ENCODE measurements around the gene CASP7. TPM values are rescaled to one million over a fixed set of nuclear protein-coding genes. Genes with fewer than 3 reads are reported as not detected.

Gene CASP7
- total RNA-seq, 1 experiment from 2014 or later: 7.4 TPM

DNA sequence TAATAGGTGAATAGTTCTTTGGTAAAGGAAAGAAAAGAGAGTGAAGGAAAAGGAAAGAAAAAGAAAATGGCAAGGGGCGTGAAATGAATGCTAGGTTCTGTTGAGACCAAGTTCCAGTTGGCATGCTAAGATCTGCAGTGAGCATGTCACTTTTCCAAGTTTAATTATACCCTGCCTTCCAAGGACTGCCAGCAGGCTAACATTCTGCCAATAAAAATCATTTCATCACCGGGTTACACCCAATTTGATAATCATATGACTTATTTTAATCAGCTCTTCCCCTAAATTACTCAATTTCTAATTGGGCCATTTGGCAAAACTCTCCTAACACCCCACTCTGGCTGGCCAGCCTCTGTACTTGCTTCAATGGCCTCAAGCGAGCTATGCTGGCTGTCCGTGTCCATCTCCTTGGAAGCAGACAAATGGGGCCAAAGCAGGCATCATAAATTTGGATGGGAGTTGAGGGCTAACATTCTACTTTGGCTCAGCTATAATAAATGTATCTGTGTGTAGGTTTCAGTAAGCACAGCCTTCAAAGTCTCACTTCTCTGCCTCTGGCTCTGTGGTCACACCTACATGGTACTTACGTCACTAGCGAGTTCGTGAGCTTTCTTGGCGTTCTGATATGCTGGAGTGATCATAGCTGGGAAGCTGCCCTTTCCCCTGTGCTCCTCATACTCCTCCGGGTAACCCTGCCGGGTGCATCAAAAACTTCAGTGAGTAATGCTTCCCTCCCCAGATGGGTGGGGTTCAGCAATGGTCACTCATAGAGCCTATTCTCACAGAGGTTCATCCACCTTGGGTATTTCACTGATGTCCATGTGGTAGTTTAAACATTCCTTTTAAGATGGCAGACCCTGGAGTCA, 33.1 kb upstream of the CASP7 start:
- Mint-ChIP-seq H3K4me1 (ENCODE audit: insufficient read depth, unreplicated experiment) (no peaks in the 10 kb centered on the region), H3K4me3 (ENCODE audit: unreplicated experiment) (no peak overlapping the region), H3K27me3 (ENCODE audit: insufficient read depth, unreplicated experiment) (peaks cover 83% of the 10 kb centered on the region), H3K36me3 (ENCODE audit: insufficient read depth, unreplicated experiment) (no peaks in the 10 kb centered on the region), H3K9me3 (ENCODE audit: unreplicated experiment) (no peaks in the 10 kb centered on the region), H3K27ac (ENCODE audit: low read depth, unreplicated experiment) (no peak overlapping the region)
- DNase-seq (ENCODE audit: unreplicated experiment): no peak
- BruUV-seq (replicated peaks): no TSS peak
- ChIA-PET CTCF (interaction anchor here (1.0 kb wide), 1 partner anchor 31 kb away, joined by 3 read pairs; no protein-coding TSS in a partner anchor), POLR2A (no interaction called here)
- no peak for TF ChIP-seq CTCF (IDR thresholded peaks at IDR 0.05; ENCODE audit: unreplicated experiment)
- intact Hi-C loops (cut with micrococcal nuclease): no loop called here

GRCh38 chr10:113647812-113648211, 31.9 kb upstream of the CASP7 start:
- H3K36me3 Mint-ChIP-seq (ENCODE audit: insufficient read depth, unreplicated experiment): no peaks in the 10 kb centered on the region
- no peaks in the 10 kb centered on the region for H3K9me3 Mint-ChIP-seq (ENCODE audit: unreplicated experiment)
- DNase-seq (ENCODE audit: unreplicated experiment): no peak
- H3K27ac Mint-ChIP-seq (ENCODE audit: low read depth, unreplicated experiment): no peak overlapping the region
- POLR2A ChIA-PET: no interaction called here
- TF ChIP-seq CTCF (IDR thresholded peaks at IDR 0.05; ENCODE audit: unreplicated experiment): no peak
- no TSS peak for BruUV-seq (replicated peaks)
- CTCF ChIA-PET: no interaction called here
- H3K4me1 Mint-ChIP-seq (ENCODE audit: insufficient read depth, unreplicated experiment): no peaks in the 10 kb centered on the region
- H3K27me3 Mint-ChIP-seq (ENCODE audit: insufficient read depth, unreplicated experiment): peaks cover 74% of the 10 kb centered on the region
- intact Hi-C loops (cut with micrococcal nuclease): no loop called here
- no peak overlapping the region for H3K4me3 Mint-ChIP-seq (ENCODE audit: unreplicated experiment)

GRCh38 chr10:113648478-113648877, 31.2 kb upstream of the CASP7 start:
- no peak for TF ChIP-seq CTCF (IDR thresholded peaks at IDR 0.05; ENCODE audit: unreplicated experiment)
- no peak for DNase-seq (ENCODE audit: unreplicated experiment)
- ChIA-PET POLR2A (interaction anchor here (0.7 kb wide), 1 partner anchor 11 kb away, joined by 3 read pairs; no protein-coding TSS in a partner anchor), CTCF (no interaction called here)
- H3K27ac Mint-ChIP-seq (ENCODE audit: low read depth, unreplicated experiment): no peak overlapping the region
- intact Hi-C loops (cut with micrococcal nuclease): no loop called here
- no peak overlapping the region for H3K4me3 Mint-ChIP-seq (ENCODE audit: unreplicated experiment)
- BruUV-seq (replicated peaks): no TSS peak
- H3K27me3 Mint-ChIP-seq (ENCODE audit: insufficient read depth, unreplicated experiment): peaks cover 70% of the 10 kb centered on the region
- no peaks in the 10 kb centered on the region for H3K4me1 Mint-ChIP-seq (ENCODE audit: insufficient read depth, unreplicated experiment)
- H3K36me3 Mint-ChIP-seq (ENCODE audit: insufficient read depth, unreplicated experiment): no peaks in the 10 kb centered on the region
- no peaks in the 10 kb centered on the region for H3K9me3 Mint-ChIP-seq (ENCODE audit: unreplicated experiment)

DNA sequence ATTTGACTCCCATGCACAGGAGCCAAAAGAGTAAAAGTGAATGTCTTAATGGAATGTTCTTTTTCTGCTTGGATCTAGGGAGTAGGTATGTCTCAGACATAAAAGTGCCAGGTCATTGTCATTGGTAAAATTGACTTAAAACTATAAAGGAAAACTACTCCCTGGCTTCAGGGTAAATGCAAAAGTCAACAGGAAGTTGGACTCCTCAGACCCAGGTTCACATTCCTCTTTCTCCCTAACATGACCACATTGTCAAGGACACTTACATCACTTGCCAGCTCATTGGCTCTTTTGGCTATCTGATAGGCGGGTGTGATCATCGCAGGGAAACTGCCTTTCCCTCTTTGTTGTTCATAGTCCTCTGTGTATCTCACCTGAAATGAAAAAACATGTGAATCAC, 29.5 kb upstream of the CASP7 start:
- no TSS peak for BruUV-seq (replicated peaks)
- peak; percentile 4 for DNase-seq (ENCODE audit: unreplicated experiment)
- CTCF ChIA-PET: no interaction called here
- H3K36me3 Mint-ChIP-seq (ENCODE audit: insufficient read depth, unreplicated experiment): no peaks in the 10 kb centered on the region
- no peaks in the 10 kb centered on the region for H3K4me1 Mint-ChIP-seq (ENCODE audit: insufficient read depth, unreplicated experiment)
- POLR2A ChIA-PET: interaction anchor here (0.9 kb wide), 1 partner anchor 183 kb away, joined by 3 read pairs; no protein-coding TSS in a partner anchor
- no peaks in the 10 kb centered on the region for H3K9me3 Mint-ChIP-seq (ENCODE audit: unreplicated experiment)
- TF ChIP-seq CTCF (IDR thresholded peaks at IDR 0.05; ENCODE audit: unreplicated experiment): no peak
- no peak overlapping the region for H3K4me3 Mint-ChIP-seq (ENCODE audit: unreplicated experiment)
- peaks cover 70% of the 10 kb centered on the region for H3K27me3 Mint-ChIP-seq (ENCODE audit: insufficient read depth, unreplicated experiment)
- intact Hi-C loops (cut with micrococcal nuclease): no loop called here
- H3K27ac Mint-ChIP-seq (ENCODE audit: low read depth, unreplicated experiment): no peak overlapping the region
